ENCODE measurements around the gene ATP2A3. TPM values are rescaled to one million over a fixed set of nuclear protein-coding genes. Genes with fewer than 3 reads are reported as not detected.

The ATP2A3 gene
- total and polyA plus RNA-seq, 11 donors, result 3.3 to 21.8 (median 7.0) TPM

DNA sequence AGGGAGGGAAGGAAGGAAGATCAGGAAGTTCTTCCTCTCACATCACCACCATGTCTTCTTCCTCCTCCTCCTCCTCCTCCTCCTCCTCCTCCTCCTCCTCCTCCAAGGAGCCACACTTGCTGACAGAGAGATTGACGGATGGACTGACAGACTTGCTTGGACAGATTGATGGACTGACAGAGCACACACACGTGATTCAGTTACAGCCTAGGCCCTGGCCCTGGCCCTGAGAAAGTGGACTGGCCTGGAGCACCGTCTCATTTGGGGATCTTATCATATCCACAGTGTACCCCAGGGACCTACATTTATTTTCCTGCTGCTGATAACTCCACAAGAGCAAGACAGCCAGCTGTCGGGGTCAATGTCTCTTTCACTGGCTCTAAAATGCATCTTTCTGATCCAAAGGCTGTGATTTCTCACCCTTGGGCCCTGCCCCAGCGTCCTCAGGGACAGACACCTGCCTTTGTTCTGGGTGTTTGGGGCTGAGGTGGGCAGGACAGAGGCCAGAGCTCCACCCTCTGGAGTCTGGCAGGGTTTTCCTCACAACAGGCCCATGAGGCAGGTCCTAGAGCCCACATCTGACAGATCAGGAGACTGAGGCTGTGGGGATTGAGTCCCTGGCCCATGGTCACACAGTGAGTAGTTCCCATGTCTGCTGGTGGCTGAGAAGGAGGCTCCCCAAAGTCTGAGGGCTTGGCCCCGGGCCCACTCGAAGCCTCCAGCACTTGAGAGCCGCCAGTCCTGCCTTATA is 45.7 kb downstream of the ATP2A3 start:
- peaks cover 3 to 41% (median 33%) of the 10 kb centered on the region in 12 donors for H3K4me1 ChIP-seq
- DNase-seq, result peak in 3 of 5 donors; percentile 48 to 72 (median 50)
- intact Hi-C loops (cut with DNase I), result loop anchor here in 5 of 10 donors (5.0 to 10.0 kb wide), 4 partner anchors 84 to 184 kb away; no protein-coding TSS in a partner anchor

DNA sequence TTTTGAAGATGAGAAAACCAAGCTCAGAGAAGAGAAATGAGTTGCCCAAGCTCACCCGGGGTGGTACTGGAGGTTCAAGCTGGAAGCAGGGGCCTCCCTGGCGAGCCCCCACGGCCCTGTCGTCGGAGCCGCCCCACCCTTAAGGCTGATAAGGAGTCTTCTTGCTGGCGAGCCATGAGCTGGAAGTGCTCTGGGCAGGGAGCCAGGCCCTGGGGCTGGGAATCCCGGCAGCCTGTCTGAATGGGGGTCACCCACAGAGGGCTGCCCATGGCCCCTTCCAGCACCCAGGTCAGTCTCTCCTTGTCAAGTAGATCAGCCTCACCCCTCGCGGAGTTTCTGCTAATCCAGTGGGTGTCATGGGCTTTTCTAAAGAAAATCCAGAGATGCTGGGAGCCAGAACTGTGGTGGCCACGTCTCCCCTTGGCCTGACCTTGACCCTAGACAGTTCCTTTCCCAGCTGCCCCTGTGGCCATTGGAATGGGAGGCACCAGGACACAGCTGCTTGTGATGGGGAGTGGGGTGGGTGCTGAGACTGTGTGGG is 46.8 kb downstream of the ATP2A3 start:
- no peaks in the 10 kb centered on the region for H3K27me3 ChIP-seq
- no peaks in the 10 kb centered on the region for H3K36me3 ChIP-seq
- peaks cover 3 to 44% (median 34%) of the 10 kb centered on the region in 12 donors for H3K4me1 ChIP-seq
- H3K27ac ChIP-seq, result peak overlapping the region in 8 of 12 donors; percentile 4 to 79 (median 45)
- no peak for TF ChIP-seq POLR2A (IDR thresholded peaks at IDR 0.05)
- TF ChIP-seq CTCF (IDR thresholded peaks at IDR 0.05), result no peak
- no peak overlapping the region for H3K4me3 ChIP-seq
- peak; percentile 75 to 88 (median 81) for DNase-seq
- intact Hi-C loops (cut with DNase I), result loop anchor here in 5 of 10 donors (5.0 to 10.0 kb wide), 4 partner anchors 85 to 183 kb away; no protein-coding TSS in a partner anchor
- no peaks in the 10 kb centered on the region for H3K9me3 ChIP-seq
- ATAC-seq, result peak in 3 of 4 donors; percentile 32 to 58 (median 48)
- 8 to 22% (median 14%) methylated on average over 3 to 11 of the region's 11 CpGs for WGBS, 4 donors

More for the DNA sequence above, 45.7 kb downstream of the ATP2A3 start:
- Histone ChIP-seq H3K27me3 (no peaks in the 10 kb centered on the region), H3K4me3 (no peak overlapping the region), H3K36me3 (no peaks in the 10 kb centered on the region), H3K9me3 (no peaks in the 10 kb centered on the region), H3K27ac (peak overlapping the region in 11 of 12 donors; percentile 26 to 71 (median 54))
- TF ChIP-seq CTCF (IDR thresholded peaks at IDR 0.05), result no peak
- no peak for TF ChIP-seq POLR2A (IDR thresholded peaks at IDR 0.05)
- peak; percentile 1 to 44 (median 32) for ATAC-seq
- 41 to 60% (median 55%) methylated on average over 5 to 8 of the region's 8 CpGs for WGBS, 4 donors

DNA sequence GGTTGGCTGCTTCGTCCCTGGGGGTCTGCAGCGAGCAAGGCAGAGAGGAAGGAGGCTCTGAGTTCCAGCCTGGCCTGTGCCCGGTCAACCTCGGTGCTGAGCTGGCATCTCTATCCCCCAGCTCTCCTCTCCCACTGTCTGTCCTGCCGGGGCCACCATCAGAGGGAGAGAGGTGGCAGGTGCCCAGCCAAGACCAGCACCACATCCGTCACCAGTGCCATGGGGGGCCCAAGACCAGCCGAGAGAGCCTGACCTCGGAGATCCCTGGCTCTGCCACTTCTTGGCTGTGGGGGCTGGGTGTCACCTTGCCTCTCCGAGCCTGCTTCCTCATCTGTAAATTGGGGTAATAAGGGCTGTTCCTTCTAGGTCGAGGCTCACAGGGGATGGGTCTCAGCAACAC is 47.4 kb downstream of the ATP2A3 start:
- Histone ChIP-seq H3K36me3 (no peaks in the 10 kb centered on the region), H3K9me3 (no peaks in the 10 kb centered on the region), H3K4me3 (peak overlapping the region in 1 of 12 donors; percentile 53), H3K4me1 (peaks cover 3 to 44% (median 34%) of the 10 kb centered on the region in 12 donors), H3K27ac (peak overlapping the region in 5 of 12 donors; percentile 5 to 79 (median 62)), H3K27me3 (no peaks in the 10 kb centered on the region)
- WGBS, 4 donors, result 73 to 100% (median 77%) methylated on average over 2 to 10 of the region's 10 CpGs
- DNase-seq (no peak), ATAC-seq (no peak)
- TF ChIP-seq CTCF (IDR thresholded peaks at IDR 0.05), result no peak
- TF ChIP-seq POLR2A (IDR thresholded peaks at IDR 0.05), result no peak
- intact Hi-C loops (cut with DNase I), result loop anchor here in 5 of 10 donors (5.0 to 10.0 kb wide), 4 partner anchors 85 to 182 kb away; no protein-coding TSS in a partner anchor

All from heart left ventricle (tissue), 16 donors.